Uterus (tissue), 2 donors: Measurements from ENCODE around the gene TEX264.

Source experiments
- CTCF ChIP-seq, 4 experiments: fragments of 200-600 bp in 2 of 4; fragments of 450-650 bp in 2 of 4; sonication (generic) in 2 of 4; IDR thresholded peaks; one replicate each; pipeline ENCODE4 v1.5.1; 2016 to 2019; ENCODE audit warnings: antibody characterized with exemption in 4 of 4, mild to moderate bottlenecking in 2 of 4, moderate library complexity in 1 of 4
- POLR2A ChIP-seq, 2 donors: fragments of 450-650 bp; IDR thresholded peaks; one replicate each; pipeline ENCODE4 v1.6.1; 2016; ENCODE audit warnings: antibody characterized with exemption in 2 of 2, mild to moderate bottlenecking in 1 of 2, moderate library complexity in 1 of 2

- TF ChIP-seq POLR2A (IDR thresholded peaks at IDR 0.05) (no peak), CTCF (IDR thresholded peaks at IDR 0.05) (no peak)
Measured at GRCh38 chr3:51676102-51676640, 5.1 kb downstream of the TEX264 start.
